DOHH2 (cell line): ENCODE results near the gene SEC16A.

Source experiments
- H3F3A ChIP-seq: fragments of 200-600 bp; sonication (generic), shearing (Covaris generic); 2 replicates; pipeline ENCODE4 v1.6.0; 2016; ENCODE audit warnings: antibody characterized with exemption, mild to moderate bottlenecking; ENCODE audit not compliant: control insufficient read depth, insufficient read depth
- H3K27ac ChIP-seq: fragments of 200-600 bp; sonication (generic); 2 replicates; pipeline ENCODE4 v1.5.1; 2014; ENCODE audit warnings: low read depth, mild to moderate bottlenecking, low read length, moderate library complexity
- H3K27me3 ChIP-seq: fragments of 200-600 bp; sonication (generic); 2 replicates; pipeline ENCODE4 v1.6.1; 2014; ENCODE audit warnings: mild to moderate bottlenecking, low read length, mixed read lengths; ENCODE audit not compliant: control insufficient read depth
- H3K36me3 ChIP-seq: fragments of 200-600 bp; sonication (generic); 2 replicates; pipeline ENCODE4 v1.6.1; 2014; ENCODE audit warnings: mild to moderate bottlenecking, low read length, moderate library complexity, mixed read lengths; ENCODE audit not compliant: control insufficient read depth
- H3K4me1 ChIP-seq: fragments of 200-600 bp; sonication (generic); 2 replicates; pipeline ENCODE4 v1.6.1; 2014; ENCODE audit warnings: mild to moderate bottlenecking, low read length, mixed read lengths; ENCODE audit not compliant: control insufficient read depth
- H3K4me2 ChIP-seq: fragments of 200-600 bp; sonication (generic); 2 replicates; pipeline ENCODE4 v1.6.0; 2014; ENCODE audit warnings: mild to moderate bottlenecking, low read length, moderate library complexity
- H3K4me3 ChIP-seq: fragments of 200-600 bp; sonication (generic); 2 replicates; pipeline ENCODE4 v1.5.1; 2014; ENCODE audit warnings: mild to moderate bottlenecking, low read length, mixed read lengths
- H3K79me2 ChIP-seq: fragments of 200-600 bp; sonication (generic); 2 replicates; pipeline ENCODE4 v1.6.1; 2014; ENCODE audit warnings: mild to moderate bottlenecking, low read length, mixed read lengths; ENCODE audit not compliant: control insufficient read depth
- H3K9me2 ChIP-seq: fragments of 200-600 bp; sonication (generic); replicated peaks from 2 replicates; pipeline ENCODE4 v1.6.1; 2014; ENCODE audit warnings: mild to moderate bottlenecking, low read length, mixed read lengths; ENCODE audit not compliant: control insufficient read depth
- H3K9me3 ChIP-seq: fragments of 200-600 bp; sonication (generic); 2 replicates; pipeline ENCODE4 v1.6.1; 2014; ENCODE audit warnings: antibody characterized with exemption, low read length, mixed read lengths; ENCODE audit not compliant: control insufficient read depth, insufficient read depth
- H4K20me1 ChIP-seq: fragments of 200-600 bp; sonication (generic); 2 replicates; pipeline ENCODE4 v1.6.0; 2014; ENCODE audit warnings: low read depth, mild to moderate bottlenecking, antibody characterized with exemption, low read length, moderate library complexity; ENCODE audit not compliant: control insufficient read depth, insufficient read depth
- CTCF ChIP-seq: fragments of 200-600 bp; sonication (generic); IDR thresholded peaks from one replicate; pipeline ENCODE4 v1.5.1; 2014; ENCODE audit warnings: antibody characterized with exemption, mild to moderate bottlenecking, low read depth, low read length; ENCODE audit not compliant: poor library complexity, severe bottlenecking
- EZH2phosphoT487 ChIP-seq: fragments of 200-600 bp; sonication (generic); IDR thresholded peaks from 2 replicates; pipeline ENCODE4 v1.6.1; 2017; ENCODE audit warnings: borderline replicate concordance, mild to moderate bottlenecking, antibody characterized with exemption, low read length, moderate library complexity, mixed read lengths

The SEC16A gene

GRCh38 chr9:136403538-136403914, 79.3 kb downstream of the SEC16A start:
- H3K4me3 ChIP-seq = no peak overlapping the region
- no peaks in the 10 kb centered on the region for H3K27me3 ChIP-seq
- no peaks in the 10 kb centered on the region; the same call in none of the 2 replicates for H4K20me1 ChIP-seq
- no peaks in the 10 kb centered on the region for H3K9me2 ChIP-seq
- H3K9me3 ChIP-seq = no peaks in the 10 kb centered on the region
- H3K27ac ChIP-seq = no peak overlapping the region
- no peak overlapping the region for H3K4me2 ChIP-seq
- TF ChIP-seq CTCF = no peak
- TF ChIP-seq EZH2phosphoT487 = no peak
- H3F3A ChIP-seq = peaks cover 14% of the 10 kb centered on the region; the same call in 1 of the 2 replicates
- peaks cover 22% of the 10 kb centered on the region for H3K4me1 ChIP-seq
- peaks cover 71% of the 10 kb centered on the region for H3K36me3 ChIP-seq
- H3K79me2 ChIP-seq = peaks cover 30% of the 10 kb centered on the region

- Histone ChIP-seq H3K27me3 (no peaks in the 10 kb centered on the region), H3K79me2 (peaks cover 29% of the 10 kb centered on the region), H3K4me3 (no peak overlapping the region), H3K9me3 (no peaks in the 10 kb centered on the region), H3K27ac (no peak overlapping the region), H3K4me1 (peaks cover 19% of the 10 kb centered on the region), H3K9me2 (no peaks in the 10 kb centered on the region), H4K20me1 (no peaks in the 10 kb centered on the region; the same call in none of the 2 replicates), H3K36me3 (peaks cover 69% of the 10 kb centered on the region), H3K4me2 (no peak overlapping the region), H3F3A (peaks cover 14% of the 10 kb centered on the region; the same call in 1 of the 2 replicates)
- TF ChIP-seq EZH2phosphoT487 (no peak), CTCF (no peak)
These were observed 80.8 kb downstream of the SEC16A start for GRCh38 chr9:136402067-136402466.

GRCh38 chr9:136401173-136401922, 81.5 kb downstream of the SEC16A start:
- no peaks in the 10 kb centered on the region for H3K9me2 ChIP-seq
- peaks cover 14% of the 10 kb centered on the region; the same call in 1 of the 2 replicates for H3F3A ChIP-seq
- no peak overlapping the region for H3K4me3 ChIP-seq
- H3K4me2 ChIP-seq = no peak overlapping the region
- H3K9me3 ChIP-seq = no peaks in the 10 kb centered on the region
- H3K4me1 ChIP-seq = peaks cover 19% of the 10 kb centered on the region
- H4K20me1 ChIP-seq = no peaks in the 10 kb centered on the region; the same call in none of the 2 replicates
- H3K27ac ChIP-seq = no peak overlapping the region
- no peak for TF ChIP-seq EZH2phosphoT487
- TF ChIP-seq CTCF = no peak
- no peaks in the 10 kb centered on the region for H3K27me3 ChIP-seq
- H3K36me3 ChIP-seq = peaks cover 71% of the 10 kb centered on the region
- H3K79me2 ChIP-seq = peaks cover 34% of the 10 kb centered on the region
